Hepatocyte (in vitro differentiated cells): ENCODE data around the gene CHN1.

ENCODE experiments used
- CTCF ChIP-seq: fragments of 200-600 bp; sonication (generic); IDR thresholded peaks from 2 replicates; pipeline ENCODE4 v1.5.1; 2016; ENCODE audit warnings: antibody characterized with exemption, mild to moderate bottlenecking; ENCODE audit not compliant: poor library complexity
- EZH2 ChIP-seq: fragments of 200-600 bp; sonication (generic); IDR thresholded peaks from 2 replicates; pipeline ENCODE4 v1.6.1; 2016; ENCODE audit warnings: antibody characterized with exemption, mild to moderate bottlenecking, borderline replicate concordance
- EZH2phosphoT487 ChIP-seq: fragments of 200-600 bp; sonication (generic); IDR thresholded peaks from one replicate; pipeline ENCODE4 v1.6.1; 2018; ENCODE audit warnings: antibody characterized with exemption, mild to moderate bottlenecking, low read depth, moderate library complexity; ENCODE audit not compliant: unreplicated experiment, severe bottlenecking

GRCh38 chr2:174996622-174997021 lies 8.6 kb downstream of the CHN1 start:
- TF ChIP-seq EZH2 = no peak
- no peak for TF ChIP-seq CTCF
- TF ChIP-seq EZH2phosphoT487 = no peak
